H54 (cell line): ENCODE results near the gene NAALADL2.
"Not testable (repeated sequence)": the region's sequence is repeated elsewhere in the genome, so short reads cannot be mapped to it uniquely, and the experiment has no call there.

Experiments
- DNase-seq: peaks from one replicate; pipeline ENCODE4 v3.0.0; 2011; ENCODE audit warnings: low spot score, mixed read lengths; ENCODE audit not compliant: insufficient read length
- FAIRE-seq: peaks from 3 replicates; lab custom pipeline; 2011; peaks lifted over from hg19 to GRCh38; lab: Jason Lieb, UNC
- POLR2A ChIP-seq: IDR thresholded peaks from 2 replicates; pipeline ENCODE4 v1.6.1; 2011; ENCODE audit warnings: low read depth, mild to moderate bottlenecking, low read length

NAALADL2 gene

DNA sequence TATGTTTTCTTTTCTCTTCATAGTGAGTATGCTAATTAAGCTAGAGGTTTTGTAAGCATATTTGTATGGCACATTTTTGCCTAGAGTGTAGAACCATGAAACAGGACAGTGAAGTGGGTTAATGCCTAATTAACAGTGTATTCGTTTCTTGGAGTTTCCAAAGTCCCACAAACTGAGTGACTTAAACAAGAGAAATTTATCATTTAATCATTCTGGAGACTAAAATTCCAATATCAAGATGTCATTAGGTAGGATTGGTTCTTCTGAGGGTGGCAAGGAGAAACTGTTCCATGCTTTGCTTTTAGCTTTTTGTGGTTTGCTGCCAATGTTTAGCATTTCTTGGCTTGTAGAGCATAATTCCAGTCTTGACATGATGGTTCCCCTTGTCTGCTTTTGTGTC lies 734.2 kb downstream of the NAALADL2 start:
- DNase-seq (no peak), FAIRE-seq (no peak)
- no peak for TF ChIP-seq POLR2A

DNA sequence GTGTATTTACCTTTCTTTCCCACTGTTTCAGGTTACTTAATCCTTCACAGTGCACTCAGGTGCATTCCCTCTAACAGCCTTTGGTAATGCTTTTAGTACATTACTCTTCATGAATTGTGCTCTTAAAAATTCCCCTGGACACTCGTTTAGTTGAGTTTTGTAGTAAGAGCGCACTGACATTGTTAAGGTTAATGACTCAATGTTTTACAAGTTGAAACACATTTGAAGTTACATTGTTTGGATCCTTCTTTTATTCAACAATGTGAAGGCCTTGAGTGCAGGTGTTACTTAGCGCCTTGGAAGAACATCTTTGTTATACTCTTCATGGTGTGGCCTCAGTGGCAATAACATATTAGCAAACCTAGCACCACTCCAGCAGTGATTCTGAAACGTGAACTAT lies 739.6 kb downstream of the NAALADL2 start:
- no peak for DNase-seq
- no peak for FAIRE-seq
- no peak for TF ChIP-seq POLR2A

DNA sequence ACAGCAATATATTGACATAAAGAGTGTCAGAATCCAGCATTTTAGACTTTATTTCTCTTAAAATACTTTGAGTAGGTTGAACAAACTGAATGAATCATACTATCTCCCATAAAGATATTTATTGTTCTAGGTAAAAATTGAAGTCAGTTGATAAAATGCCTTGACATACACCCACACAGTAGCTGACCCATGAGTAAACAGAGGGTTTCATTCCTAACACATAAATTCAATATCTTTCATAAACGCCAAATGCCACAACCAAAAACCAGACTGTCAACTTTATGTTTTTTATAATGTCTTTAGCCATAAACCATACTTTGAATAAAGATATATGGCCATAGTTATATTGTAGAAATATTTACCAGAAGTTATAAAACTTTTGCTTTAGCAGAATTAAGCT lies 742.4 kb downstream of the NAALADL2 start:
- DNase-seq (no peak), FAIRE-seq (no peak)
- no peak for TF ChIP-seq POLR2A

DNA sequence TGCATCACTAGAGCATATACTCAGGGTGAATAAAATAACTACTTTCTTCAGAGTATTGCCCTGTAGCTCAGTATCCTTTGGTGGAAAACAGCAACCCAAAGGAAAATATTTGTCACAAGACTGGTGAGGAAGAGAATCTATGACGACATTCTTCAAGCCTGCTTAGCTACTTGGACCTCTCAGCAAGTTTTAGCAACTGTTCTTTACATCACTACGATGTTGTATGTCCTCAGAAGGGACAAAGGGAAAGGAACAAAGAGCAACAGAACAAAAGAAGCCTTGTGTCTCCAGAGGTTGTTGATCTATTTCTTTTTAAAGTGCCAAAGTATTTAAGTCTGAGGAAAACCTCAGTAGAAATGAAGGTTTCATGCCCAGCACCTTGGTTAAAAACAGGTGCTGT lies 746.7 kb downstream of the NAALADL2 start:
- DNase-seq (no peak), FAIRE-seq (no peak)
- TF ChIP-seq POLR2A: no peak

DNA sequence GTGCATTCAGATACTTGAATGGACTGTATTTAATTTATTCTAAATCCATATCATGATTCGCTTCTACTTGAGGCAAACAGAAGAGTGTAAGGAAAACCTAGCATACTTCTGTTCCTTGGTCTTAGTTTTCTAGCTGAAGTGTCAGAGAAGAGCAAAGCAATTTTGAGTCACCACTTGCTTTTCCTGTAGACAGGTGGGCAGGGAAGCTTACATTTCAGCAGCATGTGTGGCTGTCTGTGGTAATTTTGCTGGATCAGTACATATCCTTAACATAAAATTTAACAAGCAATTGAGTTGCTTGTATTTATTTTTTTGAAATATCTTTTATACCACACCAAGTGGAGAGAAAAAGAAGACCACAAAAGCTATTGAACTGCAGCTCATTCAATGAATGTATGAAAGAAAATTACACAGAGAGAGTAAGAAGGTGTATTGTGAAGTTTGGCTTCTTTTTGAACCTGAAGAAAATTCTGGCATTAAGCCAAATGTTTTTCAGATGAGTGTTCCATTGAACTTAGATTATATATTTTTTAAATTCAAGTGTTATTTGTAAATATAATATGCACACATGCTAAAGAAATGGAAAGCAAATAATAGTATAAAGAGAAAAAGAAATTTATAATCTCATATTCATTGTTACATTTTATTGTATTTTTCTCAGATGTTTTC lies 747.6 kb downstream of the NAALADL2 start:
- FAIRE-seq: no peak
- TF ChIP-seq POLR2A: no peak
- no peak for DNase-seq

DNA sequence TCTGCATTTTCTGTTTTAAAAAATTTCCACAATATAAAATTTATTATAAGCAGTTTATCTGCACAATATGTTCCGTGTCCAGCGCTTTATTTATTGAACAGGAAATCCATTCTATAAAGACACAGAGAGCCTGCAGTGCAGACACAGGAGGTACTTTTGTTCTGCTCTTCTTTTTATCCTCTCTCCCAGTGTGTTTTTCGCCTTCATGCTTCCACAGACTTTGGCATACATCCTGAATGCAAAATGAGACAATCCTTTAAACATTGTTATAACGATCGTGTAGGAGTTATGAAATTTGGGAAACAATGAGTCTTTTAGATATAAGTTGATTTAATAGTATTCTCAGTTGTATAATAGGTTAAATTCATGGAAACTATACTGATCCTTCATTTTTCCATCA lies 749.2 kb downstream of the NAALADL2 start:
- FAIRE-seq: no peak
- no peak for TF ChIP-seq POLR2A
- no peak for DNase-seq

DNA sequence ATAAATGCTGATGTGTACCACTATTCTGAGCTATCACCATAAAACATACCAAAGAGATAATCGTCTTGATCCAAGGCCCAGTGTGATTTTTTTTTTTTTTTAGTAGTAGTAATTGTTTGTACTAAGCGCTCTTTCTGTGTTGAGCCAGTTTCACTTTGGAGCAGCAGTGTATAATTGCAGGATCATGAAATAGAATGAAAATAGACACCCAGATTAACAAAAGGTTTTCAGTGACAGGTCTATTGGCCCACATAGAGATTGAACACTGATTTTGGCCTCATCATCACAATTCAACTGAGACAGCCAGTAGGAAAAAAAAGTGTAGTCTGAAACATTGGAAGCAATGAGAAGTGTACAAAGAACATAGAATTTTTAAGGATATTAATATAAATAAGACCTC lies 749.8 kb downstream of the NAALADL2 start:
- FAIRE-seq: no peak
- TF ChIP-seq POLR2A: no peak
- no peak for DNase-seq

DNA sequence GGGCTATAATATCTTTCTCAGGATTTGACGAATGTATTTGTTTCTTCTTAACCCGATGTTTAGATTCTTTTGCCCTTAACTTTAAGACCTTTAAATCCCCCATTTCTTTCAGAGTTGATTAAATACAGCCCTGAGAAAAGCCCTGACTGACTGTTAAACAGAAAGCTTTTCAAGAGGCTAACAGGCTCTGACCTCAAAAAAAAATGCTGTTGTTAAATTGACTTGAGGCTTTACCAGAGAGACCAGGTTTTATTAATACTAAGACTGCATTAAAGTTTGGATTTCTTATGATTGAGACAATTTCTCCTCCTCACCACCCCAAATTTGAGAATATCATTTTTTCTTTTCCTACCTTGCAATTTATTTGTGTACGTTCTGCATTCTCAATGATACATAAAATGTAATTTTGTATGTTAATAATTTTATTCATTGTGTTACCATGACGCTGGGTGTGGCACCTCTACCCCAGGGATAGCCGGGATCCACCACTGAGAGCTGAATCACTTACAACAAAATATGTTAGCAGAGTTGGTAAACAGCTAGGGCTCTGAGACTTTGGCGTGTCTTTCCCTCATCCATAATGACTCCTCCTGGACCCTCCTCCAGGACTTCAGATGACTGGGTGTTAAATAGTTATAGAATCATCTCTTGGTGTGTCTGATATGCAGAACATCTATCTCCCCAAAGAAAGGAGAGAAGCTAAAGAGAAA lies 753.5 kb downstream of the NAALADL2 start:
- FAIRE-seq (no peak), DNase-seq (no peak)
- no peak for TF ChIP-seq POLR2A

DNA sequence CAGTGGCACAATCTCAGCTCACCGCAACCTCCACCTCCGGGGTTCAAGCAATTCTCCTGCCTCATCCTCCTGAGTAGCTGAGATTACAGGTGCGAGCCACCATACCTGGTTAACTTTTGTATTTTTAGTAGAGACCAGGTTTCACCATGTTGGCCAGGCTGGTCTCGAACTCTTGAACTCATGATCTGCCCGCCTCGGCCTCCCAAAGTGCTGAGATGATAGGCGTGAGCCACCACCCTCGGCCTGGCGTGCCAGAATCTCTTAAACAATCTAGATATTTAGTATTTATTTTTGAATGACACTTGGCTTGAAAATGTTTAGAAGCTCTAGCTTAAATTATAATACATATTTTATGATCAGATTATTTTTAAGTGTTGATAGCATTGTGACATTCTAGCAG lies 755.0 kb downstream of the NAALADL2 start:
- not testable (repeated sequence) for DNase-seq, FAIRE-seq

DNA sequence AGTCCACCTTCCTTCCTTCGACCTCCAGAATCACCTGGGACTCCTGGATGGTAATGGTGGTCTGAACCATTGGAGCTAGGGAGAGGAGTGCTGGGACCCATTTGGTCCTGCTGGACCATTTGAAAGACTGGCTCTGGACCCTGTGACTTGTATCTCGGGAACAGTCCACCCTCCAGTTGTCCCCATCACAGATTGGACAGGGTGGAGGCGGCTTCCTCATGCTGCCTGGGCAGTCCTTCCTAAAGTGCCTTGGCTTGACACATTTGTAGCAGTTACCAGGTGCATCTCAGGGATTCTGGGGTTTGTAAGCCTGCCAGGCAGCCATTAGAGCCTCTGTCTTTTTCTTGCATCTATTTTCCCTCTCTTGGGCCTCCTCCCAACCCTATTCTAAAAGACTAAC lies 758.1 kb downstream of the NAALADL2 start:
- FAIRE-seq: no peak
- no peak for DNase-seq

DNA sequence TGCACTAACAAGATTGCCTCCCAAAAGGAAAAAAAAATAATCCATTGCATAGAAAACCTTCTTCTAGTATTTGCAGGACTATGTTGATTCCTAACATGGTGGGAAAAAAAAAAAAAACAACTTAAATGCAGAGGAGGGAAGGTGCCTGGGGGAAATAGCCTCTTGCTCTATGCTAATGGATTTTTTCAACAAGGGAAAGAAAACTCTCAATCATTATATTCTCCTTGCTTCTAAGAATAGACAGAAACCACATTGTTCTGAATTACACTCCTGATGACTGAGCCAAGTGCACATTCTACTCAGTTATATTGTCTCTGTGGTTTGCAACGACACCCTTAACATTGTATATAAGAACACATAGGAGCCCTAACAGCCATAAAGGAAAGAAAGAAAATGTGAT lies 760.2 kb downstream of the NAALADL2 start:
- no peak for DNase-seq
- TF ChIP-seq POLR2A: no peak
- FAIRE-seq: no peak

More for the DNA sequence above, 758.1 kb downstream of the NAALADL2 start:
- no peak for TF ChIP-seq POLR2A

DNA sequence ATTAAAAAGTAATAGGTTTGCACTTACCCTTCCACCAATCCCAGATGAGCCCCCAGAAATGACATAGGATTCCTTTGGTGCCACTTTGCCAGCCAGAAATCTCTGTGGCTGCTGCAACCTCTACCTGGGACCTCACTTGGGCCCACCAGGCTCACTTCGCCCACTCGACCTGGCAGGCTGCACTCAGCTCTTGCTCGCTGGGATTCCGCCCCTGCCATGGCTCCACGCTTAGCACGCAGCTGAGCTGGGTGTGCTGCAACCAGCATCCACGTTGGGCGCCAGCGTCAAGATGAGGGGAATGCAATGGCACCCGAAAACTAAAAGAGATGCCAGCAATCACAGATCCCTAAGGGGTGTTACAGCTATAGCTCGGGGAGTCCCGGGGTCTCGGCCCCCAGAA lies 761.0 kb downstream of the NAALADL2 start:
- no peak for TF ChIP-seq POLR2A
- DNase-seq (no peak), FAIRE-seq (no peak)

DNA sequence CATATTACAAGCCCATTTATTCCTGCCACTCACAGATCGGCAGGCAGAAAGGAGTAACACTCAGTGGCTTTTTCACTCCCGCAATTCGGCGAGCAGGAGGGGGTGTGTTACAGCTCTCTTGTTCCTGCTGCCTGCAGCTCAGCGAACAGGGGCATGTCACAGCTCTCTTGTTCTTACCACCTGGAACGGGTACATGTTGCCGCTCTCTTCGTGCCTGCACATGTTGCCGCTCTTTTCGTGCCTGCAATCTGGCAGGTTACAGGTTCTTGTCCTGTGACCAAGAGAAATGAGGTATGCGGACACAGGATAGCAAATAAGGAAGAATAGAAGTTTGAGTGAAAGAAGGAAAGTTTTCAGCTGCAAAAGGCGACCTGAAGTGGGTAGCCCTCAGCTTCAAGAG lies 761.4 kb downstream of the NAALADL2 start:
- DNase-seq (no peak), FAIRE-seq (no peak)
- TF ChIP-seq POLR2A: no peak

DNA sequence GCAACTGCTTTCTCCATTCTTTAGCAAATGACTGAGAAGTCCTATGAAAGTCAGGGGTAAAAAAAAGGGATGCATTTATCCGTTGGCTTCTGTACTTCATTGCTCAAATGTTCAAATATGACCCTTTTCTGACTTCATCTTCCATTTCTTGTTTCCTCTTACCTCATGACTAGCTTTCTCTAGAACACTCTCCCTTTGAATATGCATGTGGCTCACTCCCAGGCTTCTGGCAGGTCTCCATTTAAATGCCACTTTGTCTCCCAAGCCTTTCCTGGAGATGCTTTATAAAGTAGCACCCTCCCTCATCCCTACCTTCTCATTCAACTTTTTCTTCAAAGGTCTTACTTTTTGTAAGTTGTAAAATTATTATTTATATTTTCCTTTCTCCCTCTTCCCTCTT lies 781.8 kb downstream of the NAALADL2 start:
- DNase-seq (no peak), FAIRE-seq (no peak)
- no peak for TF ChIP-seq POLR2A

DNA sequence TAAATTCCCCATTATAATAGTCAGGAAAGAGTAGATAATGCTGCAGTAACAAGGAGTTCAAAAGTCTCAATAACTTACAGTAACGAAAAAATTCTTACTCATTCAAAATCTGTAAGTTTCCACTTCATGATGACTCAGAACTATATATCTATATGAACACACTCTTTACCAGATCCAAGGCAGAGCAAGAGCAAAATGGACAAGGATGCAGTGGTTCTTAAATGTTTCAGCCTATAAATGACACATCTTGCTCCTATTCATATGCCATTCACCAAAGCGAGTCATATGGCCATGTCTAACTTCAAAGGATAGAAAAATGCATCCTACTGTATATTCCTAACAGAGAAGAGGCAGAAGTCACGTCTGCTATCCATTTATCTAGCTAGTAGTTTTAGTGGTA lies 787.7 kb downstream of the NAALADL2 start:
- no peak for DNase-seq
- FAIRE-seq: no peak
- TF ChIP-seq POLR2A: no peak
